Neural progenitor cell (in vitro differentiated cells): ENCODE data around the gene TBC1D24. TPM values are rescaled to one million over a fixed set of nuclear protein-coding genes. Genes with fewer than 3 reads are reported as not detected.
A peak's percentile ranks its signal among the peaks of the same experiment; 100 is the strongest.

Source experiments
- DNase-seq: peaks from one replicate; pipeline ENCODE4 v3.0.0-alpha.2; 2016; ENCODE audit warnings: low spot score
- H2AFZ ChIP-seq: fragments of 200-600 bp; sonication (generic); replicated peaks from 2 replicates; pipeline ENCODE4 v1.6.1; 2016; ENCODE audit warnings: antibody characterized with exemption
- H3F3A ChIP-seq: fragments of 200-600 bp; sonication (generic); 2 replicates; pipeline ENCODE4 v1.6.1; 2016; ENCODE audit warnings: antibody characterized with exemption, low read depth
- H3K27ac ChIP-seq: fragments of 200-600 bp; sonication (generic); 2 replicates; pipeline ENCODE4 v1.5.1; 2016; ENCODE audit warnings: mild to moderate bottlenecking
- H3K27me3 ChIP-seq: fragments of 200-600 bp; sonication (generic); 2 replicates; pipeline ENCODE4 v1.6.1; 2016; ENCODE audit warnings: mild to moderate bottlenecking, moderate library complexity
- H3K36me3 ChIP-seq: fragments of 200-600 bp; sonication (generic); 2 replicates; pipeline ENCODE4 v1.5.1; 2016
- H3K4me1 ChIP-seq: fragments of 200-600 bp; sonication (generic); 2 replicates; pipeline ENCODE4 v1.6.1; 2016; ENCODE audit warnings: mixed run types
- H3K4me2 ChIP-seq: fragments of 200-600 bp; sonication (generic); 2 replicates; pipeline ENCODE4 v1.6.1; 2016
- H3K4me3 ChIP-seq: fragments of 200-600 bp; sonication (generic); 2 replicates; pipeline ENCODE4 v1.5.1; 2016
- H3K79me2 ChIP-seq: fragments of 200-600 bp; sonication (generic); 2 replicates; pipeline ENCODE4 v1.6.1; 2016; ENCODE audit warnings: low read depth
- H3K9ac ChIP-seq: fragments of 200-600 bp; sonication (generic); 2 replicates; pipeline ENCODE4 v1.6.1; 2016
- H3K9me3 ChIP-seq: fragments of 200-600 bp; sonication (generic); 2 replicates; pipeline ENCODE4 v1.5.1; 2016; ENCODE audit warnings: low read depth
- H4K20me1 ChIP-seq: fragments of 200-600 bp; sonication (generic); 2 replicates; pipeline ENCODE4 v1.6.1; 2016; ENCODE audit warnings: low read depth
- H3K27ac Mint-ChIP-seq: 3 replicates; pipeline ENCODE4 v1.8.0; 2021; ENCODE audit warnings: mixed read lengths
- H3K27me3 Mint-ChIP-seq: 2 replicates; pipeline ENCODE4 v1.8.0; 2022; ENCODE audit warnings: low read depth, mild to moderate bottlenecking, inconsistent platforms, moderate library complexity, mixed read lengths; ENCODE audit not compliant: insufficient read depth
- H3K36me3 Mint-ChIP-seq: 3 replicates; pipeline ENCODE4 v1.8.0; 2021; ENCODE audit warnings: mixed read lengths
- H3K4me1 Mint-ChIP-seq: 3 replicates; pipeline ENCODE4 v1.8.0; 2021; ENCODE audit warnings: mixed read lengths
- H3K4me3 Mint-ChIP-seq: 3 replicates; pipeline ENCODE4 v1.8.0; 2021; ENCODE audit warnings: mild to moderate bottlenecking, moderate library complexity, mixed read lengths
- H3K9me3 Mint-ChIP-seq: 3 replicates; pipeline ENCODE4 v1.8.0; 2020; ENCODE audit warnings: mixed read lengths
- EZH2 ChIP-seq: fragments of 200-600 bp; sonication (generic); IDR thresholded peaks from 2 replicates; pipeline ENCODE4 v1.6.1; 2017; ENCODE audit warnings: antibody characterized with exemption, mild to moderate bottlenecking, moderate library complexity
- EZH2phosphoT487 ChIP-seq: fragments of 200-600 bp; sonication (generic); IDR thresholded peaks from 2 replicates; pipeline ENCODE4 v1.6.1; 2017; ENCODE audit warnings: antibody characterized with exemption
- total RNA-seq: library from RNA; depleted of rRNA; stranded (reverse); fragments of >200 nt; gene quantifications from 2 replicates; pipeline ENCODE4 v1.2.3, GENCODE V29; 2015; ENCODE audit warnings: low replicate concordance
- TF ChIP-seq, protein P1 (sequence below): fragments of 200-600 bp; sonication (generic); IDR thresholded peaks from 2 replicates; pipeline ENCODE4 v1.5.1; 2017; ENCODE audit warnings: antibody characterized with exemption, mild to moderate bottlenecking

The TBC1D24 gene
- total RNA-seq, 1 donor from 2014 or later: 8.2 TPM

GRCh38 chr16:2481676-2482075 lies 6.7 kb downstream of the TBC1D24 start:
- peaks cover 25% of the 10 kb centered on the region for H3K4me1 Mint-ChIP-seq
- Histone ChIP-seq H3K36me3 (no peaks in the 10 kb centered on the region), H3K79me2 (peaks cover 4% of the 10 kb centered on the region), H4K20me1 (peaks cover 44% of the 10 kb centered on the region), H3K9ac (no peak overlapping the region), H3K4me2 (no peak overlapping the region), H3F3A (no peaks in the 10 kb centered on the region), H3K9me3 (no peaks in the 10 kb centered on the region), H3K27me3 (peaks cover 5% of the 10 kb centered on the region), H3K4me1 (no peaks in the 10 kb centered on the region), H3K4me3 (no peak overlapping the region), H3K27ac (no peak overlapping the region), H2AFZ (no peak overlapping the region)
- no peak for TF ChIP-seq EZH2
- no peak for TF ChIP-seq EZH2phosphoT487
- TF ChIP-seq, protein P1, sequence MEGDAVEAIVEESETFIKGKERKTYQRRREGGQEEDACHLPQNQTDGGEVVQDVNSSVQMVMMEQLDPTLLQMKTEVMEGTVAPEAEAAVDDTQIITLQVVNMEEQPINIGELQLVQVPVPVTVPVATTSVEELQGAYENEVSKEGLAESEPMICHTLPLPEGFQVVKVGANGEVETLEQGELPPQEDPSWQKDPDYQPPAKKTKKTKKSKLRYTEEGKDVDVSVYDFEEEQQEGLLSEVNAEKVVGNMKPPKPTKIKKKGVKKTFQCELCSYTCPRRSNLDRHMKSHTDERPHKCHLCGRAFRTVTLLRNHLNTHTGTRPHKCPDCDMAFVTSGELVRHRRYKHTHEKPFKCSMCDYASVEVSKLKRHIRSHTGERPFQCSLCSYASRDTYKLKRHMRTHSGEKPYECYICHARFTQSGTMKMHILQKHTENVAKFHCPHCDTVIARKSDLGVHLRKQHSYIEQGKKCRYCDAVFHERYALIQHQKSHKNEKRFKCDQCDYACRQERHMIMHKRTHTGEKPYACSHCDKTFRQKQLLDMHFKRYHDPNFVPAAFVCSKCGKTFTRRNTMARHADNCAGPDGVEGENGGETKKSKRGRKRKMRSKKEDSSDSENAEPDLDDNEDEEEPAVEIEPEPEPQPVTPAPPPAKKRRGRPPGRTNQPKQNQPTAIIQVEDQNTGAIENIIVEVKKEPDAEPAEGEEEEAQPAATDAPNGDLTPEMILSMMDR: no peak
- no peaks in the 10 kb centered on the region for H3K36me3 Mint-ChIP-seq
- peaks cover 2% of the 10 kb centered on the region for H3K27me3 Mint-ChIP-seq
- H3K4me3 Mint-ChIP-seq: no peak overlapping the region
- no peak overlapping the region for H3K27ac Mint-ChIP-seq
- no peaks in the 10 kb centered on the region for H3K9me3 Mint-ChIP-seq
- no peak for DNase-seq

DNA sequence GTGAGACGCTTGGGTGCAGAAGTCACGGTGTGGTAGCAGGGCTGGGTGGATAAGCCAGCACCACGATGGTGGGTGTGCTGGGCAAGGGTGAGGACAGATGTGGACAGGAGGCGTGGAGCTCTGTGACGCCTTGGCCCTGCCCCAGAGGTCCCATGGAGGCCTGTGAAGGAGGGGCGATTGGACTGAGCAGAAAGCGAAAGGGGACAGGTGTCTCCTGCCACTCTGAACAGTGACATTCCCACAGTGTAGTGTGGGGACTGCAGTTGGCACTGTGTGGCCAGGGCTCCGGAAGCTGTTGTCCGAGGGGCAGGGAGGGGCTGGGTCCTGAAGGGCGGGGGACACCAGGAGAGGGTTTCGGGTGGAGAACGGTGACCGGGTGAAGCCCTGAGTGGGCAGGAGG lies 7.3 kb downstream of the TBC1D24 start:
- Mint-ChIP-seq H3K4me1 (peaks cover 28% of the 10 kb centered on the region), H3K36me3 (no peaks in the 10 kb centered on the region), H3K4me3 (no peak overlapping the region), H3K27ac (no peak overlapping the region), H3K27me3 (peaks cover 5% of the 10 kb centered on the region), H3K9me3 (no peaks in the 10 kb centered on the region)
- no peaks in the 10 kb centered on the region for H3K36me3 ChIP-seq
- no peak overlapping the region for H2AFZ ChIP-seq
- H4K20me1 ChIP-seq: peaks cover 38% of the 10 kb centered on the region
- TF ChIP-seq, protein P1: no peak
- TF ChIP-seq EZH2 (no peak), EZH2phosphoT487 (no peak)
- no peaks in the 10 kb centered on the region for H3F3A ChIP-seq
- no peaks in the 10 kb centered on the region for H3K27me3 ChIP-seq
- H3K9ac ChIP-seq: peak overlapping the region; percentile 32
- no peak overlapping the region for H3K4me3 ChIP-seq
- no peaks in the 10 kb centered on the region for H3K79me2 ChIP-seq
- H3K9me3 ChIP-seq: no peaks in the 10 kb centered on the region
- H3K27ac ChIP-seq: no peak overlapping the region
- no peak for DNase-seq
- no peak overlapping the region for H3K4me2 ChIP-seq
- no peaks in the 10 kb centered on the region for H3K4me1 ChIP-seq

DNA sequence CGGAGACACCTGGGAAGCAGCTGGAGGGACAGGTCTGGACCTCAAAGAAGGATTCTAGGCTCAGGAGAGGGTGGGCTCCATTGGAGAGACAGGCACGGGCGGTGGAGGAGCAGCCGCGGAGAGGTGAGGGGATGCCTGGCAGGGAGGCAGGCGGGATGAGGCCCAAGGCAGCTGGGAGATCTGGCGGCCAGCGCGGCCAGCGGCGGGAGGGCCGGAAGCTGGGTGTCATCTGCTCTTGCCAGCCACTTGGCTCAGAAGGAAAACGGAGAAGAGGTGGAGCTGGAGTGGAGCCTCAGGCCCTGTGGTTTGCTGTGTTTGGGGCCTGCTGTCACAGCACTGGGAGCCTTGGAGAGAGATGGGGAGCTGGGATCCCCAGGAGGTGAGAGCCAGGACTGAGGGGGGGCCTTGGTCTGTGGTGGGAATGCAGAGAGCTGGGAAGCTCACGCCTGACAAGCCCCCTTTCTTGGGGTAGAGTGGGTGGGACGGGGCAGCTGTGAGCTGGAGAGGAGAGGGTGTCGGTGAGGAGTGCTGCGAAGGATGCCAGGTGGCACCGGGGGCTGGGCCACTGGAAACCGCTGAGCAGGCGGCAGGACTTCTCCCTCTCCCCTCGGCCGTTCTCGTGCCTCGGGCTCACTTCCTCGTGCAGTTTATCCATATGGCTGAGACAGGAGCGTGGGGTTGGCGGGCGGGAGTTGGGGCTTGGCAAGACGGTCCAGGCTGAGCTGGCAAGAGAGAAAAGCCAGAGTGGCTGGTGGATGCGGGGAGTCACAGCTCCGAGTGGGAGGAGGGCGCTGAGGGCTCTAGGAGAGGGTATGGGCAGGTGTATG lies 8.0 kb downstream of the TBC1D24 start:
- no peak overlapping the region for H2AFZ ChIP-seq
- DNase-seq: no peak
- no peaks in the 10 kb centered on the region for H3K9me3 Mint-ChIP-seq
- H3K36me3 Mint-ChIP-seq: no peaks in the 10 kb centered on the region
- no peaks in the 10 kb centered on the region for H3K36me3 ChIP-seq
- TF ChIP-seq EZH2: no peak
- TF ChIP-seq EZH2phosphoT487: no peak
- TF ChIP-seq, protein P1: no peak
- H3K27ac ChIP-seq: no peak overlapping the region
- peak overlapping the region; percentile 32 for H3K9ac ChIP-seq
- H3K4me1 ChIP-seq: no peaks in the 10 kb centered on the region
- no peaks in the 10 kb centered on the region for H3K27me3 ChIP-seq
- no peak overlapping the region for H3K4me3 ChIP-seq
- H3K4me1 Mint-ChIP-seq: peaks cover 29% of the 10 kb centered on the region
- no peak overlapping the region for H3K4me2 ChIP-seq
- peaks cover 32% of the 10 kb centered on the region for H4K20me1 ChIP-seq
- peaks cover 6% of the 10 kb centered on the region for H3K27me3 Mint-ChIP-seq
- no peaks in the 10 kb centered on the region for H3K79me2 ChIP-seq
- no peaks in the 10 kb centered on the region for H3K9me3 ChIP-seq
- no peaks in the 10 kb centered on the region for H3F3A ChIP-seq
- peak overlapping the region; percentile 46 for H3K27ac Mint-ChIP-seq
- H3K4me3 Mint-ChIP-seq: peak overlapping the region; percentile 4
